IMR-90 (cell line): Measurements from ENCODE around the gene SPATA3. TPM values are rescaled to one million over a fixed set of nuclear protein-coding genes. Genes with fewer than 3 reads are reported as not detected.

Experiments
- ATAC-seq: fragments of 200-7000 bp; cut with Tn5 transposase; 2 replicates; pipeline ENCODE4 v1.9.1; 2020; ENCODE audit warnings: low read depth, mild to moderate bottlenecking, moderate library complexity
- BruUV-seq: library from RNA; stranded (reverse); fragments of 400-500 nt; replicated peaks from 2 replicates; lab custom pipeline; 2021; lab: Mats Ljungman, UMichigan
- CTCF ChIA-PET: fragments of 300-600 bp; formaldehyde crosslinking; extraction: SDS; loops from one replicate; lab custom pipeline; 2021; ENCODE audit warnings: antibody characterized with exemption; lab: Yijun Ruan, JAX
- POLR2A ChIA-PET: fragments of 300-600 bp; sonication (Branson Sonifier 250); formaldehyde crosslinking; loops from one replicate; lab custom pipeline; 2022; ENCODE audit warnings: antibody characterized with exemption; ENCODE audit not compliant: unreplicated experiment; lab: Charles Lee
- DNase-seq: peaks from one replicate; pipeline ENCODE4 v3.0.0; 2013
- H2AFZ ChIP-seq: replicated peaks from 2 replicates; pipeline ENCODE3; 2013; ENCODE audit warnings: low read length, mild to moderate bottlenecking; ENCODE audit not compliant: poor library complexity
- H2AK5ac ChIP-seq: 2 replicates; pipeline ENCODE4 v1.6.1; 2013; ENCODE audit warnings: low read depth, low read length, inconsistent platforms
- H2AK9ac ChIP-seq: replicated peaks from 2 replicates; pipeline ENCODE3; 2013; ENCODE audit warnings: mild to moderate bottlenecking, low read depth, low read length, moderate library complexity; ENCODE audit not compliant: poor library complexity
- H2BK120ac ChIP-seq: 2 replicates; pipeline ENCODE4 v1.6.1; 2013; ENCODE audit warnings: low read depth, low read length, inconsistent platforms
- H2BK15ac ChIP-seq: 3 replicates; pipeline ENCODE4 v1.6.1; 2013; ENCODE audit warnings: low read depth, low read length, inconsistent platforms
- H2BK20ac ChIP-seq: 2 replicates; pipeline ENCODE4 v1.6.1; 2013; ENCODE audit warnings: low read depth, mild to moderate bottlenecking, inconsistent platforms, low read length, moderate library complexity
- H2BK5ac ChIP-seq: 2 replicates; pipeline ENCODE4 v1.6.1; 2013; ENCODE audit warnings: mild to moderate bottlenecking, low read depth, low read length, inconsistent platforms; ENCODE audit not compliant: poor library complexity, severe bottlenecking
- H3K14ac ChIP-seq: replicated peaks from 2 replicates; pipeline ENCODE4 v1.6.1; 2013; ENCODE audit warnings: low read depth, low read length, inconsistent platforms
- H3K18ac ChIP-seq: 2 replicates; pipeline ENCODE4 v1.6.1; 2013; ENCODE audit warnings: low read depth, low read length, control low read depth
- H3K23ac ChIP-seq: 2 replicates; pipeline ENCODE4 v1.6.1; 2013; ENCODE audit warnings: low read depth, low read length, inconsistent platforms
- H3K27ac ChIP-seq: 2 replicates; pipeline ENCODE4 v1.5.1; 2013; ENCODE audit warnings: mild to moderate bottlenecking, control low read depth, low read length; ENCODE audit not compliant: insufficient read depth
- H3K27me3 ChIP-seq: 2 replicates; pipeline ENCODE4 v1.6.1; 2013; ENCODE audit warnings: low read length; ENCODE audit not compliant: control insufficient read depth, insufficient read depth
- H3K36me3 ChIP-seq: 2 replicates; pipeline ENCODE4 v1.6.1; 2013; ENCODE audit warnings: low read length, mixed read lengths; ENCODE audit not compliant: control insufficient read depth, insufficient read depth
- H3K4ac ChIP-seq: 2 replicates; pipeline ENCODE4 v1.6.1; 2013; ENCODE audit warnings: low read depth, low read length, inconsistent platforms
- H3K4me1 ChIP-seq: 2 replicates; pipeline ENCODE4 v1.6.1; 2013; ENCODE audit warnings: low read length, mixed read lengths; ENCODE audit not compliant: control insufficient read depth, insufficient read depth
- H3K4me2 ChIP-seq: 2 replicates; pipeline ENCODE4 v1.6.1; 2013; ENCODE audit warnings: low read depth, mild to moderate bottlenecking, control low read depth, low read length, moderate library complexity
- H3K4me3 ChIP-seq: 2 replicates; pipeline ENCODE4 v1.5.1; 2013; ENCODE audit warnings: low read depth, mild to moderate bottlenecking, control low read depth, low read length, moderate library complexity; ENCODE audit not compliant: insufficient read depth
- H3K56ac ChIP-seq: 2 replicates; pipeline ENCODE4 v1.6.1; 2013; ENCODE audit warnings: low read length, inconsistent platforms; ENCODE audit not compliant: insufficient read depth; ENCODE audit errors: extremely low read depth
- H3K79me1 ChIP-seq, 2 experiments: 2 replicates each; pipeline ENCODE4 v1.6.1; 2013; ENCODE audit warnings: low read length in 2 of 2, inconsistent platforms in 1 of 2, low read depth in 1 of 2
- H3K9ac ChIP-seq: 2 replicates; pipeline ENCODE4 v1.6.1; 2013; ENCODE audit warnings: low read depth, low read length, control low read depth
- H3K9me1 ChIP-seq: 2 replicates; pipeline ENCODE4 v1.6.1; 2013; ENCODE audit warnings: low read length, inconsistent platforms; ENCODE audit not compliant: insufficient read depth
- H3K9me3 ChIP-seq: 2 replicates; pipeline ENCODE4 v1.6.1; 2013; ENCODE audit warnings: low read length; ENCODE audit not compliant: control insufficient read depth, insufficient read depth
- H4K20me1 ChIP-seq: 2 replicates; pipeline ENCODE4 v1.6.1; 2013; ENCODE audit warnings: low read length, inconsistent platforms; ENCODE audit not compliant: insufficient read depth
- H4K5ac ChIP-seq: 2 replicates; pipeline ENCODE4 v1.6.1; 2013; ENCODE audit warnings: mild to moderate bottlenecking, low read depth, low read length, control low read depth
- H4K8ac ChIP-seq, 2 experiments: 2 replicates each; pipeline ENCODE4 v1.6.1; 2013; ENCODE audit warnings: low read depth in 2 of 2, low read length in 2 of 2, control low read depth in 1 of 2, inconsistent platforms in 1 of 2
- H4K91ac ChIP-seq: 2 replicates; pipeline ENCODE4 v1.6.1; 2013; ENCODE audit warnings: low read depth, low read length, inconsistent platforms; ENCODE audit not compliant: insufficient read depth
- BHLHE40 ChIP-seq: fragments of 150-350 bp; IDR thresholded peaks from 2 replicates; pipeline ENCODE4 v1.6.1; 2016; ENCODE audit warnings: mild to moderate bottlenecking, low read depth, low read length
- CEBPB ChIP-seq: IDR thresholded peaks from 2 replicates; pipeline ENCODE4 v1.6.1; 2012; ENCODE audit warnings: low read depth, low read length, improper control_type of control experiment
- CHD1 ChIP-seq: IDR thresholded peaks from 2 replicates; pipeline ENCODE4 v1.6.1; 2012; ENCODE audit warnings: low read depth, low read length, improper control_type of control experiment
- CTCF ChIP-seq: conservative IDR thresholded peaks from 2 replicates; pipeline ENCODE4 v1.5.1; 2012; ENCODE audit warnings: mild to moderate bottlenecking, low read depth, low read length, improper control_type of control experiment
- FOS ChIP-seq: fragments of 150-350 bp; IDR thresholded peaks from 2 replicates; pipeline ENCODE4 v1.6.1; 2016; ENCODE audit warnings: low read depth, low read length
- MAFK ChIP-seq: IDR thresholded peaks from 2 replicates; pipeline ENCODE4 v1.6.1; 2012; ENCODE audit warnings: low read depth, low read length, improper control_type of control experiment
- MAZ ChIP-seq: IDR thresholded peaks from 2 replicates; pipeline ENCODE4 v1.6.1; 2012; ENCODE audit warnings: low read depth, mild to moderate bottlenecking, low read length, improper control_type of control experiment, moderate library complexity, borderline replicate concordance
- MXI1 ChIP-seq: IDR thresholded peaks from 2 replicates; pipeline ENCODE4 v1.6.1; 2012; ENCODE audit warnings: low read depth, mild to moderate bottlenecking, low read length, moderate library complexity, borderline replicate concordance
- NFE2L2 ChIP-seq: fragments of 150-350 bp; IDR thresholded peaks from 2 replicates; pipeline ENCODE4 v1.6.1; 2016; ENCODE audit warnings: low read depth, mild to moderate bottlenecking, low read length
- POLR2A ChIP-seq: IDR thresholded peaks from 2 replicates; pipeline ENCODE4 v1.6.1; 2012; ENCODE audit warnings: mild to moderate bottlenecking, low read depth, low read length
- RAD21 ChIP-seq: IDR thresholded peaks from 2 replicates; pipeline ENCODE4 v1.6.1; 2012; ENCODE audit warnings: low read length, improper control_type of control experiment
- RCOR1 ChIP-seq: IDR thresholded peaks from 2 replicates; pipeline ENCODE4 v1.6.1; 2012; ENCODE audit warnings: mild to moderate bottlenecking, low read length, improper control_type of control experiment; ENCODE audit not compliant: insufficient replicate concordance
- RFX5 ChIP-seq: IDR thresholded peaks from 2 replicates; pipeline ENCODE4 v1.8.0; 2012; ENCODE audit warnings: low read depth, mild to moderate bottlenecking, low read length, moderate library complexity
- SMC3 ChIP-seq: fragments of 150-350 bp; IDR thresholded peaks from 2 replicates; pipeline ENCODE4 v1.6.1; 2016; ENCODE audit warnings: low read depth, mild to moderate bottlenecking, antibody characterized with exemption, low read length, moderate library complexity
- WGBS, 2 experiments: methylation state at CpG; one replicate each; pipeline versions ENCODE4 v1.1.5 to v1.1.7; 2013; ENCODE audit warnings: missing lambda C conversion rate in 2 of 2; ENCODE audit not compliant: insufficient read length in 1 of 2; ENCODE audit errors: extremely low coverage in 2 of 2; 5-methylcytosine and 5-hydroxymethylcytosine counted together
- dilution Hi-C: fragments of 300-500 bp; cut with HindIII; formaldehyde crosslinking; loops from one replicate; pipeline ENCODE4 v1.14.3; 2018; ENCODE audit warnings: low sequenced_read_pairs; ENCODE audit not compliant: unreplicated experiment
- in situ Hi-C: fragments of 300-500 bp; cut with MboI; formaldehyde crosslinking; loops from 3 replicates; pipeline ENCODE4 v1.14.3; 2019; ENCODE audit warnings: low sequenced_read_pairs, inconsistent platforms, mixed read lengths
- intact Hi-C: fragments of 100-400 bp; cut with micrococcal nuclease; formaldehyde crosslinking; loops from 2 replicates; pipeline ENCODE4 v1.10.0; 2022
- polyA plus RNA-seq, 3 experiments: library from polyadenylated mRNA; depleted of rRNA; stranded (reverse); fragments of >200 nt; gene quantifications; 2 replicates each; pipeline ENCODE4 v1.2.3, GENCODE V29; 2012; ENCODE audit warnings: low replicate concordance in 1 of 3
- total RNA-seq: library from RNA; depleted of rRNA; stranded (reverse); fragments of >200 nt; gene quantifications from 2 replicates; pipeline ENCODE4 v1.2.3, GENCODE V29; 2012
- TF ChIP-seq, protein P1 (sequence below): fragments of 150-350 bp; IDR thresholded peaks from 2 replicates; pipeline ENCODE4 v1.6.1; 2016; ENCODE audit warnings: low read depth, mild to moderate bottlenecking, low read length, moderate library complexity, borderline replicate concordance
- TF ChIP-seq, protein P2 (sequence below): fragments of 150-350 bp; IDR thresholded peaks from 2 replicates; pipeline ENCODE4 v1.6.1; 2017; ENCODE audit warnings: mild to moderate bottlenecking, antibody characterized with exemption, low read length, low read depth

Gene SPATA3
- total and polyA plus RNA-seq, 2 of the 4 experiments (the other 2 are of a cell fraction) = not detected

- in situ Hi-C loops = loop anchor here (5.0 kb wide), 1 partner anchor 149 kb away; no protein-coding TSS in a partner anchor
- no peak for TF ChIP-seq CTCF
- no peak for TF ChIP-seq SMC3
- no peak for TF ChIP-seq CEBPB
- no peak for TF ChIP-seq FOS
- TF ChIP-seq MAFK = no peak
- no peak for TF ChIP-seq CHD1
- TF ChIP-seq RCOR1 = no peak
- TF ChIP-seq RAD21 = no peak
- no peak for TF ChIP-seq MAZ
- TF ChIP-seq, protein P1, sequence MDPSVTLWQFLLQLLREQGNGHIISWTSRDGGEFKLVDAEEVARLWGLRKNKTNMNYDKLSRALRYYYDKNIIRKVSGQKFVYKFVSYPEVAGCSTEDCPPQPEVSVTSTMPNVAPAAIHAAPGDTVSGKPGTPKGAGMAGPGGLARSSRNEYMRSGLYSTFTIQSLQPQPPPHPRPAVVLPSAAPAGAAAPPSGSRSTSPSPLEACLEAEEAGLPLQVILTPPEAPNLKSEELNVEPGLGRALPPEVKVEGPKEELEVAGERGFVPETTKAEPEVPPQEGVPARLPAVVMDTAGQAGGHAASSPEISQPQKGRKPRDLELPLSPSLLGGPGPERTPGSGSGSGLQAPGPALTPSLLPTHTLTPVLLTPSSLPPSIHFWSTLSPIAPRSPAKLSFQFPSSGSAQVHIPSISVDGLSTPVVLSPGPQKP = no peak
- no peak for TF ChIP-seq MXI1
- TF ChIP-seq, protein P2, sequence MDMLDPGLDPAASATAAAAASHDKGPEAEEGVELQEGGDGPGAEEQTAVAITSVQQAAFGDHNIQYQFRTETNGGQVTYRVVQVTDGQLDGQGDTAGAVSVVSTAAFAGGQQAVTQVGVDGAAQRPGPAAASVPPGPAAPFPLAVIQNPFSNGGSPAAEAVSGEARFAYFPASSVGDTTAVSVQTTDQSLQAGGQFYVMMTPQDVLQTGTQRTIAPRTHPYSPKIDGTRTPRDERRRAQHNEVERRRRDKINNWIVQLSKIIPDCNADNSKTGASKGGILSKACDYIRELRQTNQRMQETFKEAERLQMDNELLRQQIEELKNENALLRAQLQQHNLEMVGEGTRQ = no peak
- no peak for TF ChIP-seq RFX5
- TF ChIP-seq BHLHE40 = no peak
- TF ChIP-seq POLR2A = no peak
- no peak for TF ChIP-seq NFE2L2
Measured at GRCh38 chr2:230981704-230982103, 14.2 kb upstream of the SPATA3 start.

More at GRCh38 chr2:230981704-230982103, 14.2 kb upstream of the SPATA3 start:
- Histone ChIP-seq H2AK9ac (no peak overlapping the region), H3K9me1 (no peaks in the 10 kb centered on the region; the same call in 1 of the 2 replicates), H2BK20ac (no peak overlapping the region), H2BK5ac (no peak overlapping the region), H3K27ac (no peak overlapping the region), H2AFZ (no peak overlapping the region), H3K36me3 (no peaks in the 10 kb centered on the region), H3K56ac (no peak overlapping the region), H2AK5ac (no peak overlapping the region), H3K4me1 (no peaks in the 10 kb centered on the region), H3K9me3 (no peaks in the 10 kb centered on the region), H3K27me3 (peaks cover 10% of the 10 kb centered on the region), H4K91ac (no peak overlapping the region), H3K4me3 (no peak overlapping the region), H3K18ac (no peak overlapping the region), H4K20me1 (no peaks in the 10 kb centered on the region), H3K4me2 (no peak overlapping the region), H2BK15ac (no peak overlapping the region), H3K79me1 (no peaks in the 10 kb centered on the region), H3K4ac (no peak overlapping the region), H3K9ac (no peak overlapping the region), H3K14ac (no peak overlapping the region), H2BK120ac (no peak overlapping the region), H4K8ac (no peak overlapping the region), H4K5ac (no peak overlapping the region), H3K23ac (no peak overlapping the region)
- ChIA-PET POLR2A (no interaction called here), CTCF (no interaction called here)
- ATAC-seq = no peak
- no peak for DNase-seq
- dilution Hi-C loops (no loop called here), intact Hi-C loops (no loop called here)
- BruUV-seq = no TSS peak
- WGBS, 2 experiments = 73% methylated on average over 6 of the region's 8 CpGs; no CpG with 5 or more reads in 1 of the 2 experiments
